Ovary (tissue), 9 donors: ENCODE results near the gene RGS6. TPM values are rescaled to one million over a fixed set of nuclear protein-coding genes. Genes with fewer than 3 reads are reported as not detected.

Source experiments
- DNase-seq, 5 donors: peaks; one replicate each; pipeline ENCODE4 v3.0.0-alpha.2; 2019 to 2020
- H3K27ac ChIP-seq, 2 donors: fragments of 200-600 bp; one replicate each; pipeline versions ENCODE4 v1.5.1 to v1.8.0; 2019 to 2022
- H3K27me3 ChIP-seq: fragments of 200-600 bp; one replicate; pipeline ENCODE4 v1.8.0; 2022
- H3K36me3 ChIP-seq: fragments of 200-600 bp; sonication (generic); one replicate; pipeline ENCODE4 v1.5.1; 2019
- H3K4me1 ChIP-seq: one replicate; pipeline ENCODE4 v1.8.1; 2013; ENCODE audit warnings: mild to moderate bottlenecking, moderate library complexity; ENCODE audit not compliant: insufficient read depth
- H3K4me3 ChIP-seq: fragments of 200-600 bp; sonication (generic); one replicate; pipeline ENCODE4 v1.5.1; 2017
- H3K9me3 ChIP-seq, 2 donors: fragments of 200-600 bp in 1 of 2; sonication (generic) in 1 of 2; one replicate each; pipeline versions ENCODE4 v1.5.1 to v1.8.1; 2013 to 2019; ENCODE audit warnings: mild to moderate bottlenecking in 1 of 2, moderate library complexity in 1 of 2
- CTCF ChIP-seq, 3 donors: fragments of 450-650 bp in 2 of 3; fragments of 200-600 bp in 1 of 3; IDR thresholded peaks; one replicate each; pipeline versions ENCODE4 v1.5.1 to v1.8.0; 2016 to 2022; ENCODE audit warnings: antibody characterized with exemption in 3 of 3, mild to moderate bottlenecking in 1 of 3
- EP300 ChIP-seq: sonication (generic); formaldehyde crosslinking; IDR thresholded peaks from one replicate; pipeline ENCODE4 v1.6.1; 2017; ENCODE audit warnings: antibody characterized with exemption
- POLR2A ChIP-seq: fragments of 450-650 bp; IDR thresholded peaks from one replicate; pipeline ENCODE4 v1.6.1; 2017; ENCODE audit warnings: antibody characterized with exemption, mild to moderate bottlenecking, moderate library complexity
- WGBS, 3 donors: extraction: QIAGEN DNeasy Blood & Tissue Kit in 1 of 3; methylation state at CpG; one replicate each; pipeline versions ENCODE4 v1.1.5 to v1.1.7; 2013 to 2017; 5-methylcytosine and 5-hydroxymethylcytosine counted together
- intact Hi-C, 4 donors: fragments of 100-400 bp; cut with DNase I; formaldehyde crosslinking; loops; one replicate each; pipeline versions ENCODE4 v1.11.0 to v1.15.1; 2022 to 2023
- polyA plus RNA-seq, 2 donors: library from polyadenylated mRNA; stranded (reverse); fragments of 200-250 nt in 1 of 2; fragments of 350-450 nt in 1 of 2; fragmentation: Illumina TruSeq in 1 of 2; extraction: RNeasy Lipid Tissue Mini Kit (QIAGEN cat#74804) in 1 of 2; gene quantifications; one replicate each; pipeline ENCODE4 v1.2.3, GENCODE V29; 2013 to 2014
- total RNA-seq, 7 donors: library from RNA; depleted of rRNA in 2 of 7; stranded (reverse); fragments of >200 nt in 2 of 7; fragmentation: NEBNext Ultra II Directional in 3 of 7; extraction: Animal tissue kit (Norgen Biotek cat#: 25700) in 3 of 7; gene quantifications; one replicate each; pipeline versions ENCODE4 v1.1.0 to v1.2.4, GENCODE V29; 2016 to 2023
- donor health status: DM: no; HTN: no; CAD: no; lungs with moderate emphysema.
- donor health status: DM: no; HTN: no; CAD: no.
- donor health status: Bipolar disorder and iron deficiency.
- donor health status: DM: yes; HTN: yes; CAD: no.
- donor health status: DM: no; HTN: no; CAD: no.
- donor health status: DM: yes; HTN: yes; CAD: no.

Gene RGS6
- total and polyA plus RNA-seq, 9 donors = 0.53 to 6.9 (median 1.1) TPM

GRCh38 chr14:71985538-71986189 lies 53.4 kb downstream of the RGS6 start:
- H3K27me3 ChIP-seq = no peaks in the 10 kb centered on the region
- TF ChIP-seq CTCF (IDR thresholded peaks at IDR 0.05) = no peak
- TF ChIP-seq EP300 = no peak
- TF ChIP-seq POLR2A = no peak
- DNase-seq = no peak
- intact Hi-C loops = no loop called here
- 3 to 5% (median 3%) methylated on average over 3 of the region's 3 CpGs for WGBS, 3 donors
- H3K4me3 ChIP-seq = no peak overlapping the region
- no peak overlapping the region for H3K27ac ChIP-seq
- H3K36me3 ChIP-seq = no peaks in the 10 kb centered on the region
- H3K4me1 ChIP-seq = no peaks in the 10 kb centered on the region
- H3K9me3 ChIP-seq = no peaks in the 10 kb centered on the region

GRCh38 chr14:71988476-71988875 lies 56.2 kb downstream of the RGS6 start:
- no peak overlapping the region for H3K4me3 ChIP-seq
- no peaks in the 10 kb centered on the region for H3K27me3 ChIP-seq
- intact Hi-C loops = no loop called here
- TF ChIP-seq EP300 (no peak), CTCF (IDR thresholded peaks at IDR 0.05) (no peak), POLR2A (no peak)
- no peaks in the 10 kb centered on the region for H3K4me1 ChIP-seq
- no peaks in the 10 kb centered on the region for H3K36me3 ChIP-seq
- H3K27ac ChIP-seq = no peak overlapping the region
- H3K9me3 ChIP-seq = no peaks in the 10 kb centered on the region
- WGBS, 3 donors = 90 to 92% (median 91%) methylated on average over 5 of the region's 5 CpGs
- DNase-seq = no peak

- intact Hi-C loops = no loop called here
- WGBS, 3 donors = 86 to 93% (median 93%) methylated on average over 3 of the region's 3 CpGs
- DNase-seq = no peak
These were observed 56.7 kb downstream of the RGS6 start for GRCh38 chr14:71988939-71989338.

GRCh38 chr14:71994416-71994815 lies 62.2 kb downstream of the RGS6 start:
- no peaks in the 10 kb centered on the region for H3K4me1 ChIP-seq
- 78 to 86% (median 84%) methylated on average over 5 of the region's 5 CpGs for WGBS, 3 donors
- intact Hi-C loops = no loop called here
- no peaks in the 10 kb centered on the region for H3K27me3 ChIP-seq
- H3K4me3 ChIP-seq = no peak overlapping the region
- H3K9me3 ChIP-seq = no peaks in the 10 kb centered on the region
- DNase-seq = no peak
- TF ChIP-seq EP300 = no peak
- no peak for TF ChIP-seq CTCF (IDR thresholded peaks at IDR 0.05)
- no peak for TF ChIP-seq POLR2A
- no peaks in the 10 kb centered on the region for H3K36me3 ChIP-seq
- H3K27ac ChIP-seq = no peak overlapping the region

More at GRCh38 chr14:71988939-71989338, 56.7 kb downstream of the RGS6 start:
- TF ChIP-seq CTCF (IDR thresholded peaks at IDR 0.05) = no peak
- TF ChIP-seq POLR2A = no peak
- no peak for TF ChIP-seq EP300
- Histone ChIP-seq H3K36me3 (no peaks in the 10 kb centered on the region), H3K4me1 (no peaks in the 10 kb centered on the region), H3K9me3 (no peaks in the 10 kb centered on the region), H3K27me3 (no peaks in the 10 kb centered on the region), H3K4me3 (no peak overlapping the region), H3K27ac (no peak overlapping the region)
